GM12878 (cell line): ENCODE data around the gene EPHB2.

Experiments used
- ATF2 ChIP-seq: IDR thresholded peaks from 2 replicates; pipeline ENCODE4 v1.6.1; 2012; ENCODE audit warnings: low read length, inconsistent platforms
- BMI1 ChIP-seq: fragments of 450-650 bp; IDR thresholded peaks from 2 replicates; pipeline ENCODE4 v1.6.1; 2016; ENCODE audit warnings: mild to moderate bottlenecking, moderate library complexity, borderline replicate concordance
- CTCF ChIP-seq, 3 experiments: IDR thresholded peaks in 2 of 3; conservative IDR thresholded peaks in 1 of 3; 2 replicates each; pipeline ENCODE4 v1.5.1; 2011; ENCODE audit warnings: low read depth in 3 of 3, low read length in 3 of 3, mild to moderate bottlenecking in 3 of 3, control low read depth in 2 of 3, moderate library complexity in 2 of 3, inconsistent platforms in 1 of 3, mixed read lengths in 1 of 3; ENCODE audit not compliant: control insufficient read depth in 2 of 3, insufficient read depth in 1 of 3; ENCODE audit errors: extremely low read depth in 1 of 3
- E2F4 ChIP-seq: IDR thresholded peaks from 2 replicates; pipeline ENCODE4 v1.6.1; 2012; ENCODE audit warnings: low read depth, low read length, improper control_type of control experiment
- FOXM1 ChIP-seq: IDR thresholded peaks from 2 replicates; pipeline ENCODE4 v1.6.1; 2012; ENCODE audit warnings: low read depth, mild to moderate bottlenecking, inconsistent platforms, low read length, moderate library complexity
- POLR2A ChIP-seq: IDR thresholded peaks from 2 replicates; pipeline ENCODE4 v1.6.1; 2011; ENCODE audit warnings: low read depth, mild to moderate bottlenecking, low read length
- STAT3 ChIP-seq: IDR thresholded peaks from 2 replicates; pipeline ENCODE4 v1.6.1; 2011; ENCODE audit warnings: low read depth, low read length, improper control_type of control experiment
- TCF12 ChIP-seq: IDR thresholded peaks from 2 replicates; pipeline ENCODE4 v1.6.1; 2011; ENCODE audit warnings: low read depth, mild to moderate bottlenecking, low read length
- ZBTB33 ChIP-seq: fragments of 450-650 bp; IDR thresholded peaks from 2 replicates; pipeline ENCODE4 v1.6.1; 2017; ENCODE audit warnings: mild to moderate bottlenecking

- TF ChIP-seq FOXM1: no peak
- no peak for TF ChIP-seq STAT3
- TF ChIP-seq CTCF (IDR thresholded peaks at IDR 0.05 in 2 of 3, conservative IDR thresholded peaks at IDR 0.05 in 1 of 3; ENCODE audit: control insufficient read depth in 2 of 3, extremely low read depth in 1 of 3, insufficient read depth in 1 of 3, low read depth in 3 of 3, low read length in 3 of 3): no peak
- no peak for TF ChIP-seq ZBTB33
- no peak for TF ChIP-seq BMI1
- no peak for TF ChIP-seq E2F4
- TF ChIP-seq TCF12: no peak
- TF ChIP-seq ATF2: no peak
- no peak for TF ChIP-seq POLR2A
Measured at GRCh38 chr1:22860883-22861385, 150.3 kb downstream of the EPHB2 start.
